HL-60 (cell line): ENCODE measurements around the gene VRK2.
"Not testable (repeated sequence)": the region's sequence is repeated elsewhere in the genome, so short reads cannot be mapped to it uniquely, and the experiment has no call there.

ENCODE experiments used
- DNase-seq, 2 experiments: peaks; one replicate each; pipeline ENCODE4 v3.0.0-alpha.2; 2010 to 2020; ENCODE audit warnings: low read depth in 1 of 2, low spot score in 1 of 2
- H3K27ac ChIP-seq: fragments of 250-450 bp; sonication (Bioruptor Pico); replicated peaks from 2 replicates; pipeline ENCODE4 v1.5.1; 2020; ENCODE audit warnings: mild to moderate bottlenecking, moderate library complexity
- H3K27me3 ChIP-seq: fragments of 250-450 bp; sonication (Bioruptor Pico); 2 replicates; pipeline ENCODE4 v1.5.1; 2021; ENCODE audit warnings: mild to moderate bottlenecking, moderate library complexity; ENCODE audit not compliant: insufficient read depth, poor library complexity, severe bottlenecking
- H3K4me3 ChIP-seq: replicated peaks from 2 replicates; pipeline ENCODE4 v1.5.1; 2011; ENCODE audit warnings: mild to moderate bottlenecking, control low read depth, low read length; ENCODE audit not compliant: insufficient read depth
- CTCF ChIP-seq: IDR thresholded peaks from one replicate; pipeline ENCODE4 v1.5.1; 2011; ENCODE audit warnings: low read length, control low read depth, inconsistent platforms; ENCODE audit not compliant: insufficient read depth
- GABPA ChIP-seq: IDR thresholded peaks from 2 replicates; pipeline ENCODE4 v1.6.1; 2012; ENCODE audit warnings: low read depth
- POLR2AphosphoS5 ChIP-seq: IDR thresholded peaks from 2 replicates; pipeline ENCODE4 v1.6.1; 2012; ENCODE audit warnings: low read depth
- REST ChIP-seq: IDR thresholded peaks from 2 replicates; pipeline ENCODE4 v1.6.1; 2012; ENCODE audit warnings: low read depth; ENCODE audit not compliant: insufficient replicate concordance
- SPI1 ChIP-seq: IDR thresholded peaks from 2 replicates; pipeline ENCODE4 v1.6.1; 2012; ENCODE audit warnings: low read depth, mild to moderate bottlenecking, borderline replicate concordance

VRK2 gene

GRCh38 chr2:58137856-58138255, 91.2 kb downstream of the VRK2 start:
- TF ChIP-seq POLR2AphosphoS5 (no peak), GABPA (no peak), REST (no peak), SPI1 (no peak)
- Histone ChIP-seq H3K27me3 (no peaks in the 10 kb centered on the region), H3K4me3 (no peak overlapping the region), H3K27ac (no peak overlapping the region)
- no peak for DNase-seq

- TF ChIP-seq POLR2AphosphoS5: no peak
- no peak for TF ChIP-seq SPI1
- TF ChIP-seq CTCF: no peak
- TF ChIP-seq GABPA: no peak
- no peak for TF ChIP-seq REST
- no peaks in the 10 kb centered on the region for H3K27me3 ChIP-seq
- H3K27ac ChIP-seq: no peak overlapping the region
- DNase-seq: no peak
- H3K4me3 ChIP-seq: no peak overlapping the region
These were observed 91.9 kb downstream of the VRK2 start for GRCh38 chr2:58138396-58139030.

GRCh38 chr2:58140508-58141072, 94.0 kb downstream of the VRK2 start:
- no peak overlapping the region for H3K4me3 ChIP-seq
- no peaks in the 10 kb centered on the region for H3K27me3 ChIP-seq
- no peak for DNase-seq
- no peak overlapping the region for H3K27ac ChIP-seq
- TF ChIP-seq REST: no peak
- no peak for TF ChIP-seq CTCF
- TF ChIP-seq GABPA: no peak
- no peak for TF ChIP-seq POLR2AphosphoS5
- TF ChIP-seq SPI1: no peak

- H3K27me3 ChIP-seq, DNase-seq, H3K27ac ChIP-seq, H3K4me3 ChIP-seq: not testable (repeated sequence)
These were observed 99.2 kb downstream of the VRK2 start for GRCh38 chr2:58145769-58146168.
